Kidney (tissue), 14 donors: ENCODE results near the gene GABRR3. TPM values are rescaled to one million over a fixed set of nuclear protein-coding genes. Genes with fewer than 3 reads are reported as not detected.

Source experiments
- DNase-seq, 5 donors: peaks; one replicate each; pipeline ENCODE4 v3.0.0-alpha.2; 2013 to 2020
- FAIRE-seq: peaks from 2 replicates; lab custom pipeline; 2012; peaks lifted over from hg19 to GRCh38; lab: Jason Lieb, UNC
- H3K27ac ChIP-seq, 2 donors: one replicate each; pipeline ENCODE4 v1.7.0; 2013; ENCODE audit warnings: low read depth in 2 of 2, low read length in 2 of 2, inconsistent platforms in 1 of 2
- H3K27me3 ChIP-seq: one replicate; pipeline ENCODE4 v1.7.1; 2013; ENCODE audit warnings: low read length, inconsistent platforms; ENCODE audit not compliant: control insufficient read depth, insufficient read depth
- H3K36me3 ChIP-seq, 3 donors: one replicate each; pipeline versions ENCODE4 v1.7.0 to v1.7.1; 2013; ENCODE audit warnings: low read length in 3 of 3, control low read depth in 1 of 3, inconsistent platforms in 1 of 3; ENCODE audit not compliant: insufficient read depth in 3 of 3, control insufficient read depth in 2 of 3
- H3K4me1 ChIP-seq, 3 donors: one replicate each; pipeline versions ENCODE4 v1.7.0 to v1.7.1; 2013; ENCODE audit warnings: low read length in 3 of 3, inconsistent platforms in 1 of 3, low read depth in 1 of 3; ENCODE audit not compliant: control insufficient read depth in 2 of 3, insufficient read depth in 2 of 3
- H3K4me3 ChIP-seq, 3 donors: one replicate each; pipeline versions ENCODE4 v1.7.0 to v1.8.1; 2013; ENCODE audit warnings: low read length in 3 of 3, control low read depth in 1 of 3, inconsistent platforms in 1 of 3
- H3K9ac ChIP-seq, 3 donors: one replicate each; pipeline versions ENCODE4 v1.7.0 to v1.7.1; 2013; ENCODE audit warnings: low read length in 3 of 3, control low read depth in 1 of 3, inconsistent platforms in 1 of 3
- H3K9me3 ChIP-seq, 3 donors: one replicate each; pipeline versions ENCODE4 v1.7.0 to v1.7.1; 2013; ENCODE audit warnings: low read length in 3 of 3, control low read depth in 1 of 3, inconsistent platforms in 1 of 3; ENCODE audit not compliant: control insufficient read depth in 2 of 3, insufficient read depth in 1 of 3
- CTCF ChIP-seq: IDR thresholded peaks from 3 replicates; pipeline ENCODE4 v1.5.1; 2012; ENCODE audit warnings: mild to moderate bottlenecking, moderate library complexity, borderline replicate concordance; ENCODE audit not compliant: insufficient read depth; ENCODE audit errors: extremely low read depth
- intact Hi-C: fragments of 100-400 bp; cut with DNase I; formaldehyde crosslinking; loops from one replicate; pipeline ENCODE4 v1.11.1; 2022
- polyA plus RNA-seq: library from polyadenylated mRNA; stranded (reverse); fragments of 350-450 nt; fragmentation: Illumina TruSeq; extraction: RNeasy Lipid Tissue Mini Kit (QIAGEN cat#74804); gene quantifications from one replicate; pipeline ENCODE4 v1.2.3, GENCODE V29; 2014; ENCODE audit warnings: low read depth, low replicate concordance; ENCODE audit not compliant: insufficient read depth
- total RNA-seq: library from RNA; stranded (reverse); fragmentation: NEBNext Ultra II Directional; extraction: Animal tissue kit (Norgen Biotek cat#: 25700); gene quantifications from one replicate; pipeline ENCODE4 v1.2.1, GENCODE V29; 2021
- donor health status: control.
- donor health status: control.
- donor health status: control.
- donor health status: control.
- donor health status: control.
- donor health status: DM: yes; HTN: yes; CAD: no.
- donor health status: Normal renal cell carcinoma (clear cell type).

GABRR3 gene
- total and polyA plus RNA-seq, 2 donors from 2014 or later = not detected

GRCh38 chr3:97940034-97940433 lies 95.1 kb downstream of the GABRR3 start:
- H3K9ac ChIP-seq = no peak overlapping the region
- no peak overlapping the region for H3K4me3 ChIP-seq
- intact Hi-C loops = no loop called here
- H3K4me1 ChIP-seq = no peaks in the 10 kb centered on the region
- peak; percentile 18 for TF ChIP-seq CTCF
- no peak overlapping the region for H3K27ac ChIP-seq
- H3K36me3 ChIP-seq = peaks cover 3 to 15% (median 7%) of the 10 kb centered on the region in 3 donors
- no peaks in the 10 kb centered on the region for H3K27me3 ChIP-seq
- DNase-seq (peak in 1 of 5 donors; percentile 17), FAIRE-seq (no peak)
- H3K9me3 ChIP-seq = no peaks in the 10 kb centered on the region

GRCh38 chr3:97939401-97939800 lies 95.7 kb downstream of the GABRR3 start:
- no peaks in the 10 kb centered on the region for H3K4me1 ChIP-seq
- no peak overlapping the region for H3K4me3 ChIP-seq
- no peaks in the 10 kb centered on the region for H3K9me3 ChIP-seq
- H3K27ac ChIP-seq = peak overlapping the region in 1 of 2 donors; percentile 20
- DNase-seq (no peak), FAIRE-seq (no peak)
- TF ChIP-seq CTCF = no peak
- H3K36me3 ChIP-seq = peaks cover 0 to 12% (median 4%) of the 10 kb centered on the region in 3 donors
- intact Hi-C loops = no loop called here
- no peaks in the 10 kb centered on the region for H3K27me3 ChIP-seq
- H3K9ac ChIP-seq = no peak overlapping the region

GRCh38 chr3:97938444-97938843 lies 96.7 kb downstream of the GABRR3 start:
- no peak for TF ChIP-seq CTCF
- no peak overlapping the region for H3K9ac ChIP-seq
- no peak for FAIRE-seq
- intact Hi-C loops = no loop called here
- no peak for DNase-seq
- H3K4me1 ChIP-seq = no peaks in the 10 kb centered on the region
- no peaks in the 10 kb centered on the region for H3K27me3 ChIP-seq
- peaks cover 3 to 5% (median 4%) of the 10 kb centered on the region in 3 donors for H3K36me3 ChIP-seq
- no peaks in the 10 kb centered on the region for H3K9me3 ChIP-seq
- no peak overlapping the region for H3K27ac ChIP-seq
- H3K4me3 ChIP-seq = no peak overlapping the region

GRCh38 chr3:97937205-97937604 lies 97.9 kb downstream of the GABRR3 start:
- Histone ChIP-seq H3K4me1 (no peaks in the 10 kb centered on the region), H3K9me3 (no peaks in the 10 kb centered on the region), H3K27me3 (no peaks in the 10 kb centered on the region), H3K36me3 (peaks cover 0 to 4% (median 3%) of the 10 kb centered on the region in 3 donors), H3K4me3 (no peak overlapping the region), H3K9ac (no peak overlapping the region), H3K27ac (no peak overlapping the region)
- DNase-seq = peak in 1 of 5 donors; percentile 18
- no peak for TF ChIP-seq CTCF
- intact Hi-C loops = no loop called here
- no peak for FAIRE-seq
